Mucosa of gallbladder (tissue), 1 donor: ENCODE measurements around the gene C6orf47. TPM values are rescaled to one million over a fixed set of nuclear protein-coding genes. Genes with fewer than 3 reads are reported as not detected.

Source experiments
- DNase-seq: peaks from one replicate; pipeline ENCODE4 v3.0.0-alpha.2; 2020; ENCODE audit warnings: low spot score
- total RNA-seq: library from RNA; stranded (reverse); gene quantifications from one replicate; pipeline ENCODE4 v1.2.1, GENCODE V29; 2021
- donor health status: DM: no; HTN: no; CAD: no.

Gene C6orf47
- total RNA-seq, 1 donor from 2014 or later: 30.5 TPM

GRCh38 chr6:31614684-31615578, 45.6 kb downstream of the C6orf47 start, which contains the start of gene AIF1:
AIF1 (plus strand) TSS chr6:31615234; CDS start chr6:31615330, 96 bp downstream.
- no peak for DNase-seq

- DNase-seq: no peak
These were observed 46.4 kb downstream of the C6orf47 start for GRCh38 chr6:31614075-31614619.

- DNase-seq: no peak
These were observed 49.6 kb downstream of the C6orf47 start for GRCh38 chr6:31610968-31611367.

GRCh38 chr6:31609519-31610406, 50.8 kb downstream of the C6orf47 start:
- no peak for DNase-seq

Other genes starting within 250 kb of the C6orf47 start
- gene MICB, start 162.6 kb downstream of the C6orf47 start, total RNA-seq: 2.7 TPM
- gene MCCD1, start 131.8 kb downstream of the C6orf47 start, total RNA-seq: not detected
- 246 TPM for gene DDX39B, start 118.8 kb downstream of the C6orf47 start, total RNA-seq
- gene ATP6V1G2, start 114.2 kb downstream of the C6orf47 start, total RNA-seq: 4.1 TPM
- 27.7 TPM for gene NFKBIL1, start 113.2 kb downstream of the C6orf47 start, total RNA-seq
- 1.9 TPM for gene LTA, start 88.5 kb downstream of the C6orf47 start, total RNA-seq
- 6.6 TPM for gene TNF, start 85.2 kb downstream of the C6orf47 start, total RNA-seq
- gene LTB, start 78.4 kb downstream of the C6orf47 start, total RNA-seq: 4.9 TPM
- gene LST1, start 74.5 kb downstream of the C6orf47 start, total RNA-seq: 18.4 TPM
- gene NCR3, start 67.8 kb downstream of the C6orf47 start, total RNA-seq: not detected
- 26.8 TPM for gene AIF1, start 45.5 kb downstream of the C6orf47 start, total RNA-seq
- 162 TPM for gene PRRC2A, start 40.1 kb downstream of the C6orf47 start, total RNA-seq
- 288 TPM for gene BAG6, start 8.1 kb downstream of the C6orf47 start, total RNA-seq
- 2.2 TPM for gene APOM, start 4.9 kb downstream of the C6orf47 start, total RNA-seq
- gene GPANK1, start 4.2 kb upstream of the C6orf47 start, total RNA-seq: 18.7 TPM
- gene CSNK2B, start 5.3 kb upstream of the C6orf47 start, total RNA-seq: 108 TPM
- gene LY6G5B, start 9.2 kb upstream of the C6orf47 start, total RNA-seq: 8.1 TPM
- 5.2 TPM for gene LY6G5C, start 20.3 kb upstream of the C6orf47 start, total RNA-seq
- 103 TPM for gene ABHD16A, start 42.5 kb upstream of the C6orf47 start, total RNA-seq
- gene LY6G6F, start 46.1 kb upstream of the C6orf47 start, total RNA-seq: not detected
- gene LY6G6D, start 54.6 kb upstream of the C6orf47 start, total RNA-seq: not detected
- not detected for gene LY6G6C, start 61.0 kb upstream of the C6orf47 start, total RNA-seq
- gene MPIG6B, start 62.6 kb upstream of the C6orf47 start, total RNA-seq: 0.37 TPM
- 130 TPM for gene DDAH2, start 68.5 kb upstream of the C6orf47 start, total RNA-seq
- gene CLIC1, start 75.8 kb upstream of the C6orf47 start, total RNA-seq: 394 TPM
- 19.7 TPM for gene MSH5, start 79.2 kb upstream of the C6orf47 start, total RNA-seq
- gene SAPCD1, start 101.9 kb upstream of the C6orf47 start, total RNA-seq: 2.7 TPM
- 18.5 TPM for gene VWA7, start 116.5 kb upstream of the C6orf47 start, total RNA-seq
- 49.7 TPM for gene VARS1, start 135.0 kb upstream of the C6orf47 start, total RNA-seq
- 32.5 TPM for gene LSM2, start 146.2 kb upstream of the C6orf47 start, total RNA-seq
- gene HSPA1L, start 154.5 kb upstream of the C6orf47 start, total RNA-seq: 2.8 TPM
- gene HSPA1A, start 154.8 kb upstream of the C6orf47 start, total RNA-seq: 347 TPM
- gene HSPA1B, start 167.0 kb upstream of the C6orf47 start, total RNA-seq: 277 TPM
- gene NEU1, start 202.0 kb upstream of the C6orf47 start, total RNA-seq: 91.2 TPM
- gene SLC44A4, start 218.2 kb upstream of the C6orf47 start, total RNA-seq: 457 TPM
- 63.4 TPM for gene EHMT2, start 236.9 kb upstream of the C6orf47 start, total RNA-seq
- gene ZBTB12, start 241.3 kb upstream of the C6orf47 start, total RNA-seq: 11.8 TPM